Vagina (tissue), 2 donors: ENCODE results near the gene EPHA3. TPM values are rescaled to one million over a fixed set of nuclear protein-coding genes. Genes with fewer than 3 reads are reported as not detected.

ENCODE experiments used
- DNase-seq, 2 donors: peaks; one replicate each; pipeline ENCODE4 v3.0.0-alpha.2; 2017; ENCODE audit errors: extremely low spot score in 2 of 2
- H3K27ac ChIP-seq: fragments of 200-600 bp; sonication (generic); one replicate; pipeline ENCODE4 v1.5.1; 2019
- H3K27me3 ChIP-seq: fragments of 200-600 bp; sonication (generic); one replicate; pipeline ENCODE4 v1.5.1; 2019
- H3K36me3 ChIP-seq, 2 donors: fragments of 200-600 bp; sonication (generic); one replicate each; pipeline ENCODE4 v1.5.1; 2017 to 2019
- H3K4me1 ChIP-seq: fragments of 200-600 bp; sonication (generic); one replicate; pipeline ENCODE4 v1.5.1; 2019
- H3K4me3 ChIP-seq, 2 donors: fragments of 200-600 bp; sonication (generic); 1 replicate in 1 of 2; 2 replicates in 1 of 2; pipeline ENCODE4 v1.5.1; 2016 to 2019
- H3K9me3 ChIP-seq: fragments of 200-600 bp; sonication (generic); one replicate; pipeline ENCODE4 v1.5.1; 2019
- CTCF ChIP-seq, 3 experiments: fragments of 450-650 bp in 2 of 3; fragments of 200-600 bp in 1 of 3; sonication (generic) in 1 of 3; IDR thresholded peaks; one replicate each; pipeline ENCODE4 v1.5.1; 2017 to 2019; ENCODE audit warnings: antibody characterized with exemption in 3 of 3, mild to moderate bottlenecking in 2 of 3, moderate library complexity in 2 of 3
- POLR2A ChIP-seq, 2 donors: fragments of 450-650 bp; IDR thresholded peaks; one replicate each; pipeline ENCODE4 v1.6.1; 2017; ENCODE audit warnings: antibody characterized with exemption in 2 of 2, mild to moderate bottlenecking in 2 of 2, moderate library complexity in 2 of 2
- POLR2AphosphoS5 ChIP-seq, 2 donors: sonication (generic); formaldehyde crosslinking; IDR thresholded peaks; one replicate each; pipeline ENCODE4 v1.9.0; 2017; ENCODE audit warnings: antibody characterized with exemption in 2 of 2, mild to moderate bottlenecking in 2 of 2, low read depth in 1 of 2; ENCODE audit not compliant: insufficient read depth in 1 of 2
- intact Hi-C: fragments of 100-400 bp; cut with DNase I; formaldehyde crosslinking; loops from one replicate; pipeline ENCODE4 v1.15.1; 2023
- total RNA-seq: library from RNA; depleted of rRNA; stranded (reverse); fragments of >200 nt; gene quantifications from one replicate; pipeline ENCODE4 v1.2.3, GENCODE V29; 2016

The EPHA3 gene
- total RNA-seq, 1 donor from 2014 or later, result 24.1 TPM

- Histone ChIP-seq H3K4me1 (no peaks in the 10 kb centered on the region), H3K36me3 (no peaks in the 10 kb centered on the region), H3K27ac (no peak overlapping the region), H3K4me3 (no peak overlapping the region), H3K9me3 (no peaks in the 10 kb centered on the region), H3K27me3 (no peaks in the 10 kb centered on the region)
- intact Hi-C loops, result no loop called here
- TF ChIP-seq CTCF (IDR thresholded peaks at IDR 0.05) (no peak), POLR2AphosphoS5 (IDR thresholded peaks at IDR 0.05; ENCODE audit: insufficient read depth in 1 of 2, low read depth in 1 of 2) (no peak), POLR2A (IDR thresholded peaks at IDR 0.05) (no peak)
- DNase-seq, result no peak
These were observed 143.3 kb downstream of the EPHA3 start for GRCh38 chr3:89250742-89251141.

GRCh38 chr3:89252016-89252415 lies 144.6 kb downstream of the EPHA3 start:
- Histone ChIP-seq H3K27me3 (no peaks in the 10 kb centered on the region), H3K36me3 (no peaks in the 10 kb centered on the region), H3K9me3 (no peaks in the 10 kb centered on the region), H3K4me1 (no peaks in the 10 kb centered on the region), H3K4me3 (no peak overlapping the region), H3K27ac (no peak overlapping the region)
- no peak for DNase-seq
- no peak for TF ChIP-seq CTCF (IDR thresholded peaks at IDR 0.05)
- TF ChIP-seq POLR2A (IDR thresholded peaks at IDR 0.05), result no peak
- TF ChIP-seq POLR2AphosphoS5 (IDR thresholded peaks at IDR 0.05; ENCODE audit: insufficient read depth in 1 of 2, low read depth in 1 of 2), result no peak
- intact Hi-C loops, result no loop called here

GRCh38 chr3:89252860-89253259 lies 145.4 kb downstream of the EPHA3 start:
- no peaks in the 10 kb centered on the region for H3K4me1 ChIP-seq
- H3K9me3 ChIP-seq, result no peaks in the 10 kb centered on the region
- no peaks in the 10 kb centered on the region for H3K27me3 ChIP-seq
- intact Hi-C loops, result no loop called here
- no peak overlapping the region for H3K4me3 ChIP-seq
- H3K27ac ChIP-seq, result no peak overlapping the region
- no peak for DNase-seq
- TF ChIP-seq CTCF (IDR thresholded peaks at IDR 0.05) (no peak), POLR2AphosphoS5 (IDR thresholded peaks at IDR 0.05; ENCODE audit: insufficient read depth in 1 of 2, low read depth in 1 of 2) (no peak), POLR2A (IDR thresholded peaks at IDR 0.05) (no peak)
- H3K36me3 ChIP-seq, result no peaks in the 10 kb centered on the region

- H3K27me3 ChIP-seq, result no peaks in the 10 kb centered on the region
- TF ChIP-seq POLR2AphosphoS5 (IDR thresholded peaks at IDR 0.05; ENCODE audit: insufficient read depth in 1 of 2, low read depth in 1 of 2), result no peak
- no peak for TF ChIP-seq POLR2A (IDR thresholded peaks at IDR 0.05)
- no peak for TF ChIP-seq CTCF (IDR thresholded peaks at IDR 0.05)
- no peaks in the 10 kb centered on the region for H3K9me3 ChIP-seq
- no peaks in the 10 kb centered on the region for H3K36me3 ChIP-seq
- H3K4me3 ChIP-seq, result no peak overlapping the region
- no peaks in the 10 kb centered on the region for H3K4me1 ChIP-seq
- no peak overlapping the region for H3K27ac ChIP-seq
- intact Hi-C loops, result no loop called here
- DNase-seq, result no peak
These were observed 149.0 kb downstream of the EPHA3 start for GRCh38 chr3:89256395-89256794.

GRCh38 chr3:89256882-89257281 lies 149.5 kb downstream of the EPHA3 start:
- H3K36me3 ChIP-seq, result no peaks in the 10 kb centered on the region
- H3K27ac ChIP-seq, result no peak overlapping the region
- H3K4me1 ChIP-seq, result no peaks in the 10 kb centered on the region
- TF ChIP-seq POLR2A (IDR thresholded peaks at IDR 0.05) (no peak), POLR2AphosphoS5 (IDR thresholded peaks at IDR 0.05; ENCODE audit: insufficient read depth in 1 of 2, low read depth in 1 of 2) (no peak), CTCF (IDR thresholded peaks at IDR 0.05) (no peak)
- H3K9me3 ChIP-seq, result no peaks in the 10 kb centered on the region
- DNase-seq, result no peak
- H3K4me3 ChIP-seq, result no peak overlapping the region
- intact Hi-C loops, result no loop called here
- no peaks in the 10 kb centered on the region for H3K27me3 ChIP-seq
